Fibroblast of the aortic adventitia (primary cell): ENCODE data around the gene FAM53B. TPM values are rescaled to one million over a fixed set of nuclear protein-coding genes. Genes with fewer than 3 reads are reported as not detected.

Source experiments
- DNase-seq: peaks from one replicate; pipeline ENCODE4 v3.0.0-alpha.2; 2010; ENCODE audit warnings: low read depth
- H3K4me3 ChIP-seq: 2 replicates; pipeline ENCODE4 v1.5.1; 2011; ENCODE audit warnings: low read depth, mild to moderate bottlenecking, control low read depth, low read length, moderate library complexity
- total RNA-seq: library from RNA; depleted of rRNA; stranded (reverse); fragments of >200 nt; gene quantifications from 2 replicates; pipeline ENCODE4 v1.2.3, GENCODE V29; 2012; ENCODE audit warnings: low replicate concordance
- TF ChIP-seq, protein P1 (sequence below): IDR thresholded peaks from 2 replicates; pipeline ENCODE4 v1.5.1; 2011; ENCODE audit warnings: mild to moderate bottlenecking, low read length, control low read depth, inconsistent platforms; ENCODE audit not compliant: insufficient read depth

FAM53B gene
- total RNA-seq, 1 donor, result 9.2 TPM

DNA sequence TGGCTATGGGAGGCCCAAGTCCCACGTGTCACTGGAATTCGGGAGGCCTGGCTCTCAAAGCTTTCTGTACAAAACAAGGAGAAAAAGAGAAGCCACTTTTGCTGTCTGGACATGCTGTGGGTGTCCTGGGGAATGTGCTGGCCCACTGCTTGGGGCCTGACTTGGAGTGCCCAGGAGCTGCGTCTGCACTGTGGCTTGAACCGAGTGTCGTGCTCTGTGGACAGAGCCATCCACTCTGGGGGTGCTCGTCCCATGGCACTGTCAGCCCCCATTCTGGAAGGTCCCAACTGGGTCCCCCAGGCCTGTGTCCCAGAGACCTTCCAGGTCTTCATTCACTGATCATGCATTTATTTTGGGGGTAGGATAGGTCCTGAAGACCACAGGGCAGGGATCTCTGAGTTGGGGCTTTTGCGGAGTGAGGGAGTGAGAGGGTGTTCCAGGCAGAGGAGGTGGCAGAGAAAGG is 144.6 kb downstream of the FAM53B start:
- DNase-seq, result no peak

DNA sequence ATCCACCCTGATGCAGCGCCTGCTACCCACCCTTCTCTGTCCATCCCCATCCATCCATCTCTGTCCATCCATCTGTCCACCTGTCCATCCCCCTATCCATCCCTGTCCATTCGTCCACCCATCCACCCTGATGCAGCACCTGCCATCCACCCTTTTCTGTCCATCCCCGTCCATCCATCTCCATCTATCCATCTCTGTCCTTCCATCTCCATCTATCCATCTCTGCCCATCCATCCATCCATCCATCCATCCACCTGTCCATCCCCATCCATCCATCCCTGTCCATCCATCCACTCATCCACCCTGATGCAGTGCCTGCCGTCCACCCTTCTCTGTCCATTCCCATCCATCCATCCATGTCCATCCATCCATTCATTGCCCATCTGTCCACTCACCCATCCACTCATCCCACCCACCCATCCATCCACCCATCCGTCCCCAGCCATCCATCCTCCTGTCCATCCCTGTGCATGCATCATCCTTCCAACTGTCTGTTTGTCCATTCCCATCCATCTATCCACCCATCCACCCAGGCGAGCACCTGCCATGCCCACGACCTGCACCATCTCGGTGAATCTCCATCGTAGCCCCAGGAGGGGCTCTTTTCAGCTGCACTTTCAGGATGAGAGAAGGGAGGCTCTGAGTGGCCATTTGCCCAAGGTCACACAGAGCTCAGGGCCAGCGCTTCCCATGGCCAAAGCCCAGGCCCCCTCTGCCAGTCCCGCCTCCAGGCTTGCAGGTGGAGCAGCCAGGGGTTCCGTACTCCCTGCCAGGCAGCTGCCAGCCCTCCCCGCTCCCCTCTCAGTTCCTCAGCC is 145.2 kb downstream of the FAM53B start:
- TF ChIP-seq, protein P1, sequence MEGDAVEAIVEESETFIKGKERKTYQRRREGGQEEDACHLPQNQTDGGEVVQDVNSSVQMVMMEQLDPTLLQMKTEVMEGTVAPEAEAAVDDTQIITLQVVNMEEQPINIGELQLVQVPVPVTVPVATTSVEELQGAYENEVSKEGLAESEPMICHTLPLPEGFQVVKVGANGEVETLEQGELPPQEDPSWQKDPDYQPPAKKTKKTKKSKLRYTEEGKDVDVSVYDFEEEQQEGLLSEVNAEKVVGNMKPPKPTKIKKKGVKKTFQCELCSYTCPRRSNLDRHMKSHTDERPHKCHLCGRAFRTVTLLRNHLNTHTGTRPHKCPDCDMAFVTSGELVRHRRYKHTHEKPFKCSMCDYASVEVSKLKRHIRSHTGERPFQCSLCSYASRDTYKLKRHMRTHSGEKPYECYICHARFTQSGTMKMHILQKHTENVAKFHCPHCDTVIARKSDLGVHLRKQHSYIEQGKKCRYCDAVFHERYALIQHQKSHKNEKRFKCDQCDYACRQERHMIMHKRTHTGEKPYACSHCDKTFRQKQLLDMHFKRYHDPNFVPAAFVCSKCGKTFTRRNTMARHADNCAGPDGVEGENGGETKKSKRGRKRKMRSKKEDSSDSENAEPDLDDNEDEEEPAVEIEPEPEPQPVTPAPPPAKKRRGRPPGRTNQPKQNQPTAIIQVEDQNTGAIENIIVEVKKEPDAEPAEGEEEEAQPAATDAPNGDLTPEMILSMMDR, result no peak
- H3K4me3 ChIP-seq, result no peak overlapping the region
- no peak for DNase-seq

More for the DNA sequence above, 144.6 kb downstream of the FAM53B start:
- no peak overlapping the region for H3K4me3 ChIP-seq
- TF ChIP-seq, protein P1, result no peak

DNA sequence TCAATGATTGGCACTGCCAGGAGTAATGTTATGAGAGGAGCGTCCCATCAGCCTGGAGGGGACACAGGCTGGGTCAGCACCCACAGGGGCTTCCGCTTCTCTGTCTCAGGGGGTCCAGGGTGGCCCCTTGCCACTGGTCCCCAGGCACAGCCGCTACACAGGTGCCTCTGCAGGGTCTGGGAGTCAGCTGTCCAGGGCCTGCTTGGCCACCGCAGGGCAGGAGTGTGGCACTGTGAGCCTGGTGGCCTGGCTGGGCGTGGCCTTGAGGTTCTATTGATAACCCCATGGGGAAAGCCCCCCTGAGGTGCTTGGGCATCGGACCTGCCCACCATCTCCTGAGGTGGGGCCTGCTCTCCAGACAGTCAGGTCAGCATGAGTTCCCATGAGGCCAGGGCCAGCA is 146.0 kb downstream of the FAM53B start:
- no peak for DNase-seq
- TF ChIP-seq, protein P1, result no peak
- no peak overlapping the region for H3K4me3 ChIP-seq

DNA sequence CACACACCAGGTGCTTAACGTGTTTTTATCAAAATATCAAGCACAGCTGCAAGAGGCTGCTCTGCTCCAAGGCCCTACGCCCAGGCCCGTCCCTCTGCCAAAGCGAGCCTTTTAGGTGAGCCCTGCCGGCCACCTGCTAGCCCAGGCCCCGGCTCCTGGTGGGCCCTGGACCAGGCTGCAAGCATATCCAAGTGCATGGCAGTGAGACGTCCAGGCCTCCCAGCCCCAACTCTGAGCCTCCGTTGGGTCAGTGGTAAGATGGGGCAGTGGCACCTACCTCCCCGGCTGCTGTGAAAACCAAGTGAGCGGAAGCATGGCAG is 146.4 kb downstream of the FAM53B start:
- DNase-seq, result no peak
- no peak overlapping the region for H3K4me3 ChIP-seq
- TF ChIP-seq, protein P1, result no peak

DNA sequence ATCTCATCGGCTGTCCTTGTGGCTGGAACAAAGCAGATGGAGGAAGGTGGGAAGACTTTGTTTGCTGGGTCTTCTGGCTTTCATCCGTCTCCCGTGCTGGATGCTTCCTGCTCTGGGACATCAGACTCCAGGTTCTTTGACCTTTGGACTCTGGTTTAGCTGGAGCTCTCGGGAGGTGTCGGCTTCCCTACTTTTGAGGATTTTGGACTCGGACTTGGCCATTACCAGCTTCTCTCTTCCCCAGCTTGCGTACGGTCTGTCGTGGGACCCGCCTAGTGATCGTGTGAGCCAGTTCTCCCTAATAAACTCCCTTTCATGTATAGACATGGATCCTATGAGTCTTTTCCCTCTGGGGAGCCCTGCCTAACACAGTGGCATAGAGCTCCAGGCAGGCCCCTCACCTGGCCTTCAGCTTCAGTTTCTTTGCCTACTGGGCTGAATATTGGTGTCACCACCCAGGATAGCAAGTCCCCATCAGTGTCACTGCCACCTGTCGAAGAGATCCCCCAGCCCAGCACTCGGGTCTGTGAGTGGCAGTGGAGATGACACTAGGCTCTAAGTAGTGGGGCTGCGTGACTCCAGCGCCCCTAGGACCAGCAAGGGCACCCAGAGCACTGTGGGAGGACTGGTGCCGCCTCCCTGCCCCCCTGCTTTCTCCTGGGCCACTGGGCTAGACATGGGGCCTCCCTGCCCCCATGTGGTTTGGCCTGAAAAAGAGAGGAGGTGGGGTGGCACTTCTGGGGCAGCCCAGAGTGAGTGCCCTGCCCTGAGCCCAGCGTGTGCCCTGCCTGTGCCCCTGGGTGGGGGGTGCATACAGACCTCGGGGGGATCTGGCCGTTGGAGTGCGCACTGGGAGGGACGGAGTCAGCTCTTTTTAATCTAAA is 147.0 kb downstream of the FAM53B start:
- DNase-seq, result no peak
- no peak overlapping the region for H3K4me3 ChIP-seq
- TF ChIP-seq, protein P1, result no peak

- DNase-seq, result no peak
- TF ChIP-seq, protein P1, result no peak
- no peak overlapping the region for H3K4me3 ChIP-seq
Observed at GRCh38 chr10:124596116-124596785, 147.9 kb downstream of the FAM53B start.
